ENCODE measurements around the gene MUC5AC.
"Not testable (repeated sequence)": the region's sequence is repeated elsewhere in the genome, so short reads cannot be mapped to it uniquely, and the experiment has no call there.

Gene MUC5AC

GRCh38 chr11:1240771-1241170, 83.0 kb downstream of the MUC5AC start:
- TF ChIP-seq CTCF (IDR thresholded peaks at IDR 0.05; ENCODE audit: low read depth, low read length, missing control alignments) = no peak
- DNase-seq (ENCODE audit: extremely low read depth, low read depth) = no peak
- no peak overlapping the region for H3K4me3 ChIP-seq (replicated peaks; ENCODE audit: low read depth, low read length)

- H3K4me3 ChIP-seq (replicated peaks; ENCODE audit: low read depth, low read length) = no peak overlapping the region
- TF ChIP-seq CTCF (IDR thresholded peaks at IDR 0.05; ENCODE audit: low read depth, low read length, missing control alignments) = no peak
- DNase-seq (ENCODE audit: extremely low read depth, low read depth) = no peak
These were observed 84.0 kb downstream of the MUC5AC start for GRCh38 chr11:1241706-1242105.

GRCh38 chr11:1242289-1242688, 84.5 kb downstream of the MUC5AC start:
- no peak for TF ChIP-seq CTCF (IDR thresholded peaks at IDR 0.05; ENCODE audit: low read depth, low read length, missing control alignments)

GRCh38 chr11:1242751-1243150, 85.0 kb downstream of the MUC5AC start:
- not testable (repeated sequence) for DNase-seq (ENCODE audit: extremely low read depth, low read depth); H3K4me3 ChIP-seq (replicated peaks; ENCODE audit: low read depth, low read length)

More at GRCh38 chr11:1242289-1242688, 84.5 kb downstream of the MUC5AC start:
- no peak for DNase-seq (ENCODE audit: extremely low read depth, low read depth)
- no peak overlapping the region for H3K4me3 ChIP-seq (replicated peaks; ENCODE audit: low read depth, low read length)

- not testable (repeated sequence) for H3K4me3 ChIP-seq (replicated peaks; ENCODE audit: low read depth, low read length); DNase-seq (ENCODE audit: extremely low read depth, low read depth)
These were observed 85.8 kb downstream of the MUC5AC start for GRCh38 chr11:1243521-1243920.

- not testable (repeated sequence) for H3K4me3 ChIP-seq (replicated peaks; ENCODE audit: low read depth, low read length); DNase-seq (ENCODE audit: extremely low read depth, low read depth)
These were observed 86.8 kb downstream of the MUC5AC start for GRCh38 chr11:1244557-1244956.

GRCh38 chr11:1245717-1246116, 88.0 kb downstream of the MUC5AC start:
- DNase-seq (ENCODE audit: extremely low read depth, low read depth); H3K4me3 ChIP-seq (replicated peaks; ENCODE audit: low read depth, low read length): not testable (repeated sequence)

GRCh38 chr11:1246301-1246700, 88.5 kb downstream of the MUC5AC start:
- H3K4me3 ChIP-seq (replicated peaks; ENCODE audit: low read depth, low read length) = not testable (repeated sequence)

GRCh38 chr11:1247026-1247425, 89.3 kb downstream of the MUC5AC start:
- H3K4me3 ChIP-seq (replicated peaks; ENCODE audit: low read depth, low read length); DNase-seq (ENCODE audit: extremely low read depth, low read depth): not testable (repeated sequence)

More at GRCh38 chr11:1246301-1246700, 88.5 kb downstream of the MUC5AC start:
- not testable (repeated sequence) for DNase-seq (ENCODE audit: extremely low read depth, low read depth)

- H3K4me3 ChIP-seq (replicated peaks; ENCODE audit: low read depth, low read length); DNase-seq (ENCODE audit: extremely low read depth, low read depth): not testable (repeated sequence)
These were observed 91.2 kb downstream of the MUC5AC start for GRCh38 chr11:1248951-1249350.

GRCh38 chr11:1250411-1250810, 92.7 kb downstream of the MUC5AC start:
- H3K4me3 ChIP-seq (replicated peaks; ENCODE audit: low read depth, low read length); DNase-seq (ENCODE audit: extremely low read depth, low read depth): not testable (repeated sequence)

Data from HFF-Myc (cell line).